ENCODE data around the gene LTBP3.

The LTBP3 gene

GRCh38 chr11:65498977-65499712, 59.0 kb downstream of the LTBP3 start, which contains the start of gene MALAT1:
TSS of gene MALAT1 (plus strand) at chr11:65499045.
- TF ChIP-seq ZFX (IDR thresholded peaks at IDR 0.05) = no peak
- no peak for TF ChIP-seq CTCF (conservative IDR thresholded peaks at IDR 0.05)
- peak within 1 kb of the TSS; percentile 100 for H3K27ac ChIP-seq

- peak overlapping the region; percentile 100 for H3K27ac ChIP-seq
- no peak for TF ChIP-seq ZFX (IDR thresholded peaks at IDR 0.05)
- no peak for TF ChIP-seq CTCF (conservative IDR thresholded peaks at IDR 0.05)
Observed at GRCh38 chr11:65498727-65498976, 59.5 kb downstream of the LTBP3 start.

- TF ChIP-seq ZFX (IDR thresholded peaks at IDR 0.05) (no peak), CTCF (conservative IDR thresholded peaks at IDR 0.05) (no peak)
- peak overlapping the region; percentile 100 for H3K27ac ChIP-seq
Observed at GRCh38 chr11:65498042-65498726, 60.0 kb downstream of the LTBP3 start.

DNA sequence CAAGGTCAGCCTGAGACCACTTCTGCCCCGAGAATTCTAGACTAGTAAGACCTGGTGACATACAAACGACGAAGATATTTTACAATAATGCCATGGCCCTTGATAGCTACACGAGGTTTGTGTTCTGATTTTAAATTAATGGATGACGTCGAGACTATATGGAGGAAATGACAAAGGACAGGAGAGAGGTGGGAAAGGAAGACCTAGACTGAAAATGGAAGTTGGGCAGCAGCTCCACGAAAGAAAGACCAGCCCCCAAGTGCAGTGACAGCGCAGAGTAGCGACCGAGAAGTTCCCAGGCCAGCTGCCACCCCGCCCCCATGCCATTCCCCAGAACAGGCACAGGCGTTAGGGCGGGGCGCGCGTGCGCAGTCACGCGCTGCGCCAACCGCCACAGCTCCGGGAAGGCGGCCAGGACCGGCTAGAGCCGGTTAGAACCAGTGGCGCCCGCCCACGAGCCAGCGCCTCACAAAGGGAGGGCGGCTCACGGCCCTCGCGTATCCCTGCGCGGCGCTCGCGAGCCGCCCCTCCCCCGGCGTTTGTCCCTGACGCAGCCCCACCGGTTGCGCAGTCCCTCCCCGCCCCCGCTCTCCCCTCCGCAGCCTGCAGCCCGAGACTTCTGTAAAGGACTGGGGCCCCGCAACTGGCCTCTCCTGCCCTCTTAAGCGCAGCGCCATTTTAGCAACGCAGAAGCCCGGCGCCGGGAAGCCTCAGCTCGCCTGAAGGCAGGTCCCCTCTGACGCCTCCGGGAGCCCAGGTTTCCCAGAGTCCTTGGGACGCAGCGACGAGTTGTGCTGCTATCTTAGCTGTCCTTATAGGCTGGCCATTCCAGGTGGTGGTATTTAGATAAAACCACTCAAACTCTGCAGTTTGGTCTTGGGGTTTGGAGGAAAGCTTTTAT, 60.8 kb downstream of the LTBP3 start:
- TF ChIP-seq ZFX (IDR thresholded peaks at IDR 0.05) (no peak), CTCF (conservative IDR thresholded peaks at IDR 0.05) (no peak)
- H3K27ac ChIP-seq = peak overlapping the region; percentile 100

DNA sequence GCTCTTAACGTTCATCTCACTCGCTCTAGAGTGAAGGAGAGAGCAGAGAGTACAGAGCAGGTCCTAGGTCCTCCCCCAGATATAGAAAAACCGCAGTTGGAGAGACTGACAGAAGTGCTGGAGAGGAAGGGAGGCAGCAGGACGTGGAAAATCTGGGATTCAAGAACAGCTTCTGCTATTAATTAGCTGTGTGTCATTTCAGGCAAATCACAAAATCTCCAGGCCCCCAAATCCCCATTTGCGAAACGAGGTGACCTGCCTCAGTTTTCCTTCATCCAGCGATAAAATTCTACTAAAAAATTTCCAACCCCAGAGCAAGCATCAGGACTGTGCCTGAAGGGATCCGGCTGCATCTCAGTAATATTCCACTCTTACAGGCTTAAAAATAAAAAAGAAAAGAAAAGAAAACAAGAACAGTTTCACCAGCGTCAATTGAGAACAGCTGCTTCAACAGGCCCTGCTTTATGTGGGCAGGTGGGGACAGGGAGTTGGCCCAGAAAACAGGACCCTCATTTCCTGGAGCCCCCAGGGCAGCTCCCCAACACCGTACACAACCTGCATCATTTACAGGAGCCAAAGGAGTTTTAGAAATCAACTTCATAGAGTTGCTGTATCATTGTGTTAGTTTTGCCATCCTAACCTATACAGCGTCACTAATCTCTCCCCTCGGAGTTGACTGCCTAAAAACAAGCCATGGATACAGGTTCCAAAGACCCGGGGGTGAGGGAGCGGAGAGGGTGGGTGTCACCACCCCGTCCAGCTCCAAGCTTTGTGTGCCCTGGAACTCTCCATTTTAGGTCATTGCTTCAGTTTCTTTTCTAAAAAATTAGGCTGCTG, 61.6 kb downstream of the LTBP3 start:
- H3K27ac ChIP-seq = peak overlapping the region; percentile 100
- TF ChIP-seq ZFX (IDR thresholded peaks at IDR 0.05) = no peak
- TF ChIP-seq CTCF (conservative IDR thresholded peaks at IDR 0.05) = no peak

GRCh38 chr11:65493367-65494176, 64.6 kb downstream of the LTBP3 start:
- TF ChIP-seq CTCF (conservative IDR thresholded peaks at IDR 0.05) (no peak), ZFX (IDR thresholded peaks at IDR 0.05) (no peak)
- peak overlapping the region; percentile 94 for H3K27ac ChIP-seq

Measured in C4-2B (cell line).